H9 (cell line): Measurements from ENCODE around the gene NEK11. TPM values are rescaled to one million over a fixed set of nuclear protein-coding genes. Genes with fewer than 3 reads are reported as not detected.

Source experiments
- DNase-seq: peaks from one replicate; pipeline ENCODE4 v3.0.0-alpha.2; 2017
- H2AFZ ChIP-seq: one replicate; pipeline ENCODE4 v1.6.1; 2013; ENCODE audit warnings: mild to moderate bottlenecking, low read length, control low read depth, moderate library complexity
- H2AK5ac ChIP-seq: 2 replicates; pipeline ENCODE4 v1.6.1; 2013; ENCODE audit warnings: low read length, control low read depth, mixed read lengths; ENCODE audit not compliant: insufficient read length
- H2BK120ac ChIP-seq: one replicate; pipeline ENCODE4 v1.6.1; 2013; ENCODE audit warnings: low read depth, mild to moderate bottlenecking, low read length, control low read depth, inconsistent platforms; ENCODE audit not compliant: poor library complexity, severe bottlenecking
- H2BK12ac ChIP-seq: 2 replicates; pipeline ENCODE4 v1.6.1; 2013; ENCODE audit warnings: low read length, control low read depth, mixed read lengths, low read depth; ENCODE audit not compliant: insufficient read length
- H2BK15ac ChIP-seq: 2 replicates; pipeline ENCODE4 v1.6.1; 2013; ENCODE audit warnings: low read depth, low read length, control low read depth
- H2BK20ac ChIP-seq: one replicate; pipeline ENCODE4 v1.6.1; 2013; ENCODE audit warnings: low read depth, mild to moderate bottlenecking, low read length, control low read depth, inconsistent platforms; ENCODE audit not compliant: poor library complexity, severe bottlenecking
- H2BK5ac ChIP-seq: 2 replicates; pipeline ENCODE4 v1.6.1; 2013; ENCODE audit warnings: low read length, control low read depth, mixed read lengths; ENCODE audit not compliant: insufficient read length
- H3K14ac ChIP-seq: 2 replicates; pipeline ENCODE4 v1.6.1; 2013; ENCODE audit warnings: low read length, control low read depth; ENCODE audit not compliant: insufficient read depth
- H3K18ac ChIP-seq: 2 replicates; pipeline ENCODE4 v1.6.1; 2013; ENCODE audit warnings: low read depth, mild to moderate bottlenecking, mixed read lengths, low read length, control low read depth; ENCODE audit not compliant: insufficient read length
- H3K23ac ChIP-seq: 2 replicates; pipeline ENCODE4 v1.6.1; 2013; ENCODE audit warnings: low read length, control low read depth, mixed read lengths, low read depth; ENCODE audit not compliant: insufficient read length
- H3K23me2 ChIP-seq: 2 replicates; pipeline ENCODE4 v1.6.1; 2013; ENCODE audit warnings: low read depth, mild to moderate bottlenecking, mixed read lengths, low read length, control low read depth; ENCODE audit not compliant: insufficient read length, poor library complexity, severe bottlenecking
- H3K27ac ChIP-seq: 2 replicates; pipeline ENCODE4 v1.5.1; 2013; ENCODE audit warnings: low read length, control low read depth, mixed read lengths, low read depth; ENCODE audit not compliant: insufficient read length
- H3K27me3 ChIP-seq: 2 replicates; pipeline ENCODE4 v1.6.1; 2013; ENCODE audit warnings: low read length, control low read depth, inconsistent platforms; ENCODE audit not compliant: insufficient read depth
- H3K4ac ChIP-seq: 2 replicates; pipeline ENCODE4 v1.6.1; 2013; ENCODE audit warnings: low read depth, mild to moderate bottlenecking, control low read depth, inconsistent platforms, low read length, moderate library complexity
- H3K4me1 ChIP-seq: 2 replicates; pipeline ENCODE4 v1.6.1; 2013; ENCODE audit warnings: low read length, control low read depth, inconsistent platforms; ENCODE audit not compliant: insufficient read depth
- H3K4me2 ChIP-seq: 2 replicates; pipeline ENCODE4 v1.6.1; 2013; ENCODE audit warnings: low read length, control low read depth, mixed read lengths; ENCODE audit not compliant: insufficient read length, insufficient read depth
- H3K56ac ChIP-seq: 2 replicates; pipeline ENCODE4 v1.6.1; 2013; ENCODE audit warnings: low read depth, mild to moderate bottlenecking, mixed read lengths, low read length, control low read depth; ENCODE audit not compliant: insufficient read length
- H3K79me1 ChIP-seq: 2 replicates; pipeline ENCODE4 v1.6.1; 2013; ENCODE audit warnings: low read depth, mild to moderate bottlenecking, moderate library complexity, low read length, control low read depth, inconsistent platforms; ENCODE audit not compliant: insufficient read depth, poor library complexity, severe bottlenecking
- H3K79me2 ChIP-seq: 2 replicates; pipeline ENCODE4 v1.6.1; 2013; ENCODE audit warnings: low read length, control low read depth, inconsistent platforms; ENCODE audit not compliant: insufficient read depth
- H3K9ac ChIP-seq: 2 replicates; pipeline ENCODE4 v1.6.1; 2013; ENCODE audit warnings: low read length, control low read depth, mixed read lengths; ENCODE audit not compliant: insufficient read length; ENCODE audit errors: extremely low read depth
- H3K9me3 ChIP-seq: one replicate; pipeline ENCODE4 v1.6.1; 2013; ENCODE audit warnings: low read depth, low read length, inconsistent platforms; ENCODE audit not compliant: control insufficient read depth
- H3T11ph ChIP-seq: one replicate; pipeline ENCODE4 v1.6.1; 2013; ENCODE audit warnings: mild to moderate bottlenecking, low read length, control low read depth, inconsistent platforms
- H4K20me1 ChIP-seq: one replicate; pipeline ENCODE4 v1.6.1; 2013; ENCODE audit not compliant: control insufficient read depth, insufficient read length, insufficient read depth
- H4K5ac ChIP-seq: 2 replicates; pipeline ENCODE4 v1.6.1; 2013; ENCODE audit warnings: low read depth, mild to moderate bottlenecking, mixed read lengths, low read length, control low read depth; ENCODE audit not compliant: insufficient read length
- H4K8ac ChIP-seq: replicated peaks from 2 replicates; pipeline ENCODE4 v1.6.1; 2013; ENCODE audit warnings: low read length, control low read depth, mixed read lengths, low read depth; ENCODE audit not compliant: insufficient read length
- H4K91ac ChIP-seq: 2 replicates; pipeline ENCODE4 v1.6.1; 2013; ENCODE audit warnings: low read depth, mild to moderate bottlenecking, moderate library complexity, mixed read lengths, low read length, control low read depth; ENCODE audit not compliant: insufficient read length
- H3K27ac Mint-ChIP-seq, 3 experiments: 2 replicates in 2 of 3; 3 replicates in 1 of 3; pipeline ENCODE4 v1.8.0; 2020 to 2021; ENCODE audit warnings: mixed read lengths in 3 of 3, mild to moderate bottlenecking in 1 of 3, moderate library complexity in 1 of 3
- H3K27me3 Mint-ChIP-seq: 2 replicates; pipeline ENCODE4 v1.8.0; 2021; ENCODE audit warnings: low read depth, mild to moderate bottlenecking, moderate library complexity, mixed read lengths
- H3K36me3 Mint-ChIP-seq, 3 experiments: 2 replicates in 2 of 3; 3 replicates in 1 of 3; pipeline ENCODE4 v1.8.0; 2020 to 2021; ENCODE audit warnings: low read depth in 3 of 3, mixed read lengths in 3 of 3; ENCODE audit not compliant: insufficient read depth in 1 of 3
- H3K4me1 Mint-ChIP-seq, 2 experiments: 2 replicates each; pipeline ENCODE4 v1.8.0; 2020; ENCODE audit warnings: mixed read lengths in 2 of 2
- H3K4me3 Mint-ChIP-seq, 2 experiments: 2 replicates in 1 of 2; 3 replicates in 1 of 2; pipeline ENCODE4 v1.8.0; 2020 to 2021; ENCODE audit warnings: mild to moderate bottlenecking in 2 of 2, mixed read lengths in 2 of 2, moderate library complexity in 1 of 2
- H3K9me3 Mint-ChIP-seq, 2 experiments: 2 replicates in 1 of 2; 3 replicates in 1 of 2; pipeline ENCODE4 v1.8.0; 2020; ENCODE audit warnings: mild to moderate bottlenecking in 2 of 2, mixed read lengths in 2 of 2, moderate library complexity in 1 of 2
- WGBS: extraction: QIAGEN DNeasy Blood & Tissue Kit; methylation state at CpG from one replicate; pipeline ENCODE4 v1.1.7; 2013; ENCODE audit warnings: missing lambda C conversion rate, low lambda C conversion rate, mixed read lengths; ENCODE audit not compliant: insufficient read length; ENCODE audit errors: extremely low coverage; 5-methylcytosine and 5-hydroxymethylcytosine counted together
- total RNA-seq: library from RNA; stranded (reverse); gene quantifications from 2 replicates; pipeline ENCODE4 v1.2.1, GENCODE V29; 2021
- TF ChIP-seq, protein P1 (sequence below): fragments of 200-600 bp; sonication (generic); conservative IDR thresholded peaks from 3 replicates; pipeline ENCODE4 v1.8.0; 2021; ENCODE audit warnings: antibody characterized with exemption, mild to moderate bottlenecking

The NEK11 gene
- total RNA-seq, 1 experiment from 2014 or later = 2.5 TPM

DNA sequence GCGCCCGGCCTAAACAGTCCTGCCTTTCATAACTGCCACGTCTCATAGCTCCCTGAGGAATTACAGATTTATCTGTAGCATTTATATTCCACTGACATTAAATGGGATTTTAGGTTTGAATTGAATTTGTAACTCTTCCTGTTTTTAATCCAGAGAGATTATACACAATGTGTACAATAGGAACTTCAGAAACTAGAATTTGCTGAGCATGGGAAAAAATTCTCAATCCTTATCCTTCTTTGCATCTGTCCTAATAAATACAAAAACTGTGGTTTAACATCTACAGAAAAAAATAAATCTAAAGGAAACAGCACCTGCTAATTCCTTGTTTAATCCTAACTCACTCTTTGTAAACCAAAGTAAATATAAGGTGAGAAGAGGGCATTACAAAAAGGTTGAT is 2.2 kb downstream of the NEK11 start:
- Histone ChIP-seq H4K20me1 (no peaks in the 10 kb centered on the region), H2BK20ac (no peak overlapping the region), H3K27ac (no peak overlapping the region), H3K4ac (no peak overlapping the region), H4K5ac (no peak overlapping the region), H3K79me2 (no peaks in the 10 kb centered on the region), H3K14ac (no peak overlapping the region), H3K18ac (no peak overlapping the region), H2BK15ac (no peak overlapping the region), H3K27me3 (no peaks in the 10 kb centered on the region), H4K91ac (no peak overlapping the region), H2BK120ac (no peak overlapping the region), H2BK12ac (no peak overlapping the region), H3T11ph (no peak overlapping the region), H2BK5ac (no peak overlapping the region), H3K9me3 (no peaks in the 10 kb centered on the region), H4K8ac (no peak overlapping the region), H3K23ac (no peak overlapping the region), H2AK5ac (no peak overlapping the region), H3K23me2 (peaks cover 3% of the 10 kb centered on the region), H3K4me1 (no peaks in the 10 kb centered on the region), H3K4me2 (no peak overlapping the region), H3K56ac (no peak overlapping the region), H3K79me1 (no peaks in the 10 kb centered on the region), H2AFZ (no peak overlapping the region), H3K9ac (no peak overlapping the region)
- no peak for DNase-seq
- Mint-ChIP-seq H3K36me3 (peaks cover 4 to 11% (median 8%) of the 10 kb centered on the region in 3 experiments; a peak in 6 of 7 replicates), H3K27ac (no peak overlapping the region), H3K4me1 (peaks cover 18 to 20% of the 10 kb centered on the region in 2 experiments), H3K4me3 (no peak overlapping the region), H3K9me3 (no peaks in the 10 kb centered on the region), H3K27me3 (no peaks in the 10 kb centered on the region)
- WGBS = no CpG with 5 or more reads among the region's 3 CpGs
- TF ChIP-seq, protein P1, sequence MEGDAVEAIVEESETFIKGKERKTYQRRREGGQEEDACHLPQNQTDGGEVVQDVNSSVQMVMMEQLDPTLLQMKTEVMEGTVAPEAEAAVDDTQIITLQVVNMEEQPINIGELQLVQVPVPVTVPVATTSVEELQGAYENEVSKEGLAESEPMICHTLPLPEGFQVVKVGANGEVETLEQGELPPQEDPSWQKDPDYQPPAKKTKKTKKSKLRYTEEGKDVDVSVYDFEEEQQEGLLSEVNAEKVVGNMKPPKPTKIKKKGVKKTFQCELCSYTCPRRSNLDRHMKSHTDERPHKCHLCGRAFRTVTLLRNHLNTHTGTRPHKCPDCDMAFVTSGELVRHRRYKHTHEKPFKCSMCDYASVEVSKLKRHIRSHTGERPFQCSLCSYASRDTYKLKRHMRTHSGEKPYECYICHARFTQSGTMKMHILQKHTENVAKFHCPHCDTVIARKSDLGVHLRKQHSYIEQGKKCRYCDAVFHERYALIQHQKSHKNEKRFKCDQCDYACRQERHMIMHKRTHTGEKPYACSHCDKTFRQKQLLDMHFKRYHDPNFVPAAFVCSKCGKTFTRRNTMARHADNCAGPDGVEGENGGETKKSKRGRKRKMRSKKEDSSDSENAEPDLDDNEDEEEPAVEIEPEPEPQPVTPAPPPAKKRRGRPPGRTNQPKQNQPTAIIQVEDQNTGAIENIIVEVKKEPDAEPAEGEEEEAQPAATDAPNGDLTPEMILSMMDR = no peak
